ENCODE results near the gene CDCA3. TPM values are rescaled to one million over a fixed set of nuclear protein-coding genes. Genes with fewer than 3 reads are reported as not detected.
A peak's percentile ranks its signal among the peaks of the same experiment; 100 is the strongest.
"Not testable (repeated sequence)": the region's sequence is repeated elsewhere in the genome, so short reads cannot be mapped to it uniquely, and the experiment has no call there.

The CDCA3 gene
- total RNA-seq, 1 experiment from 2014 or later = 143 TPM

- Histone ChIP-seq H3K9me3 (replicated peaks) (no peaks in the 10 kb centered on the region), H3K36me3 (peaks cover 94% of the 10 kb centered on the region), H3K4me3 (peak overlapping the region; percentile 95), H3K27ac (peak overlapping the region; percentile 70; the same call in 1 of the 2 replicates), H3K27me3 (replicated peaks) (no peaks in the 10 kb centered on the region), H3K4me1 (replicated peaks) (peaks cover 41% of the 10 kb centered on the region)
- DNase-seq (ENCODE audit: low read depth in 1 of 2, low spot score in 2 of 2) = peak in 1 of 2 experiments; percentile 75
These were observed 17.3 kb upstream of the CDCA3 start for GRCh38 chr12:6868211-6869048.

- peaks cover 39% of the 10 kb centered on the region for H3K4me1 ChIP-seq (replicated peaks)
- H3K27me3 ChIP-seq (replicated peaks) = no peaks in the 10 kb centered on the region
- H3K9me3 ChIP-seq (replicated peaks) = no peaks in the 10 kb centered on the region
- peak within 1 kb of the TSS; percentile 70 for H3K27ac ChIP-seq
- DNase-seq (ENCODE audit: low read depth in 1 of 2, low spot score in 2 of 2) = peak; percentile 75 to 88
- H3K36me3 ChIP-seq = peaks cover 97% of the 10 kb centered on the region
- H3K4me3 ChIP-seq = peak within 1 kb of the TSS; percentile 95
These were observed 16.5 kb upstream of the CDCA3 start, which contains the start of gene TPI1 for GRCh38 chr12:6867413-6868210. Gene TPI1, plus strand, starts transcription at chr12:6867531. Its CDS starts 36 bp downstream, at chr12:6867567.

- peak overlapping the region; percentile 37; the same call in 1 of the 2 replicates for H3K27ac ChIP-seq
- peak overlapping the region; percentile 95 for H3K4me3 ChIP-seq
- no peaks in the 10 kb centered on the region for H3K9me3 ChIP-seq (replicated peaks)
- H3K27me3 ChIP-seq (replicated peaks) = no peaks in the 10 kb centered on the region
- peaks cover 32% of the 10 kb centered on the region for H3K4me1 ChIP-seq (replicated peaks)
- peaks cover 97% of the 10 kb centered on the region for H3K36me3 ChIP-seq
- DNase-seq (ENCODE audit: low read depth in 1 of 2, low spot score in 2 of 2) = peak in 1 of 2 experiments; percentile 60
These were observed 15.9 kb upstream of the CDCA3 start for GRCh38 chr12:6866920-6867412.

GRCh38 chr12:6866163-6866919, 15.3 kb upstream of the CDCA3 start:
- H3K27ac ChIP-seq = peak overlapping the region; percentile 37; the same call in 1 of the 2 replicates
- H3K27me3 ChIP-seq (replicated peaks) = no peaks in the 10 kb centered on the region
- no peak for DNase-seq (ENCODE audit: low read depth in 1 of 2, low spot score in 2 of 2)
- H3K36me3 ChIP-seq = peaks cover 97% of the 10 kb centered on the region
- peaks cover 26% of the 10 kb centered on the region for H3K4me1 ChIP-seq (replicated peaks)
- H3K4me3 ChIP-seq = no peak overlapping the region; the same call in 1 of the 2 replicates
- H3K9me3 ChIP-seq (replicated peaks) = no peaks in the 10 kb centered on the region

- Histone ChIP-seq H3K4me1 (replicated peaks) (peaks cover 25% of the 10 kb centered on the region), H3K36me3 (peaks cover 97% of the 10 kb centered on the region)
- not testable (repeated sequence) for H3K4me3 ChIP-seq; H3K9me3 ChIP-seq (replicated peaks); H3K27me3 ChIP-seq (replicated peaks); DNase-seq (ENCODE audit: low read depth in 1 of 2, low spot score in 2 of 2); H3K27ac ChIP-seq
These were observed 14.2 kb upstream of the CDCA3 start for GRCh38 chr12:6865307-6865706.

- H3K4me3 ChIP-seq = no peak overlapping the region
- H3K27me3 ChIP-seq (replicated peaks) = no peaks in the 10 kb centered on the region
- no peak overlapping the region for H3K27ac ChIP-seq
- H3K36me3 ChIP-seq = peaks cover 97% of the 10 kb centered on the region
- peaks cover 11% of the 10 kb centered on the region for H3K4me1 ChIP-seq (replicated peaks)
- DNase-seq (ENCODE audit: low read depth in 1 of 2, low spot score in 2 of 2) = no peak
- no peaks in the 10 kb centered on the region for H3K9me3 ChIP-seq (replicated peaks)
These were observed 12.7 kb upstream of the CDCA3 start for GRCh38 chr12:6863586-6864321.

- H3K4me1 ChIP-seq (replicated peaks) = peaks cover 6% of the 10 kb centered on the region
- H3K9me3 ChIP-seq (replicated peaks) = no peaks in the 10 kb centered on the region
- no peaks in the 10 kb centered on the region for H3K27me3 ChIP-seq (replicated peaks)
- H3K36me3 ChIP-seq = peaks cover 97% of the 10 kb centered on the region
- H3K27ac ChIP-seq = no peak overlapping the region
- no peak for DNase-seq (ENCODE audit: low read depth in 1 of 2, low spot score in 2 of 2)
- H3K4me3 ChIP-seq = no peak overlapping the region
These were observed 11.9 kb upstream of the CDCA3 start for GRCh38 chr12:6863033-6863432.

- Histone ChIP-seq H3K9me3 (replicated peaks) (no peaks in the 10 kb centered on the region), H3K36me3 (peaks cover 100% of the 10 kb centered on the region), H3K27me3 (replicated peaks) (no peaks in the 10 kb centered on the region), H3K27ac (no peak overlapping the region), H3K4me3 (no peak overlapping the region), H3K4me1 (replicated peaks) (no peaks in the 10 kb centered on the region)
- no peak for DNase-seq (ENCODE audit: low read depth in 1 of 2, low spot score in 2 of 2)
These were observed 10.3 kb upstream of the CDCA3 start for GRCh38 chr12:6861391-6861790.

GRCh38 chr12:6860942-6861341, 9.9 kb upstream of the CDCA3 start:
- Histone ChIP-seq H3K4me1 (replicated peaks) (no peaks in the 10 kb centered on the region), H3K9me3 (replicated peaks) (no peaks in the 10 kb centered on the region), H3K27ac (no peak overlapping the region), H3K27me3 (replicated peaks) (no peaks in the 10 kb centered on the region), H3K4me3 (no peak overlapping the region), H3K36me3 (peaks cover 100% of the 10 kb centered on the region)
- DNase-seq (ENCODE audit: low read depth in 1 of 2, low spot score in 2 of 2) = no peak

- H3K4me1 ChIP-seq (replicated peaks) = no peaks in the 10 kb centered on the region
- no peak overlapping the region for H3K4me3 ChIP-seq
- H3K36me3 ChIP-seq = peaks cover 100% of the 10 kb centered on the region
- no peaks in the 10 kb centered on the region for H3K9me3 ChIP-seq (replicated peaks)
- DNase-seq (ENCODE audit: low read depth in 1 of 2, low spot score in 2 of 2) = no peak
- H3K27me3 ChIP-seq (replicated peaks) = no peaks in the 10 kb centered on the region
- H3K27ac ChIP-seq = no peak overlapping the region
These were observed 9.0 kb upstream of the CDCA3 start for GRCh38 chr12:6860116-6860515.

- no peak overlapping the region for H3K4me3 ChIP-seq
- H3K36me3 ChIP-seq = peaks cover 95% of the 10 kb centered on the region
- no peaks in the 10 kb centered on the region for H3K9me3 ChIP-seq (replicated peaks)
- no peak for DNase-seq (ENCODE audit: low read depth in 1 of 2, low spot score in 2 of 2)
- H3K4me1 ChIP-seq (replicated peaks) = peaks cover under 1% of the 10 kb centered on the region; the same call in 1 of the 2 replicates
- H3K27ac ChIP-seq = no peak overlapping the region
- no peaks in the 10 kb centered on the region for H3K27me3 ChIP-seq (replicated peaks)
These were observed 7.7 kb upstream of the CDCA3 start for GRCh38 chr12:6858799-6859198.

- DNase-seq (ENCODE audit: low read depth in 1 of 2, low spot score in 2 of 2) = no peak
- Histone ChIP-seq H3K4me1 (replicated peaks) (peaks cover 14% of the 10 kb centered on the region), H3K4me3 (no peak overlapping the region), H3K9me3 (replicated peaks) (no peaks in the 10 kb centered on the region), H3K36me3 (peaks cover 75% of the 10 kb centered on the region), H3K27ac (no peak overlapping the region), H3K27me3 (replicated peaks) (no peaks in the 10 kb centered on the region)
These were observed 4.2 kb upstream of the CDCA3 start for GRCh38 chr12:6855322-6855721.

GRCh38 chr12:6854036-6854435, 3.0 kb upstream of the CDCA3 start:
- Histone ChIP-seq H3K9me3 (replicated peaks) (no peaks in the 10 kb centered on the region), H3K27me3 (replicated peaks) (no peaks in the 10 kb centered on the region), H3K27ac (no peak overlapping the region), H3K36me3 (peaks cover 75% of the 10 kb centered on the region), H3K4me1 (replicated peaks) (peaks cover 19% of the 10 kb centered on the region), H3K4me3 (no peak overlapping the region)
- DNase-seq (ENCODE audit: low read depth in 1 of 2, low spot score in 2 of 2) = no peak
